Midbrain (tissue), 1 donor: ENCODE measurements around the gene TRH.
A peak's percentile ranks its signal among the peaks of the same experiment; 100 is the strongest.
"Not testable (repeated sequence)": the region's sequence is repeated elsewhere in the genome, so short reads cannot be mapped to it uniquely, and the experiment has no call there.

Experiments used
- DNase-seq: peaks from one replicate; lab custom pipeline; 2025; lab: John Stamatoyannopoulos, UW

Gene TRH

GRCh38 chr3:129965937-129966336 is 8.6 kb upstream of the TRH start:
- no peak for DNase-seq

GRCh38 chr3:129966876-129967275 is 7.6 kb upstream of the TRH start:
- no peak for DNase-seq

- DNase-seq = no peak
These were observed 6.8 kb upstream of the TRH start for GRCh38 chr3:129967761-129968160.

- no peak for DNase-seq
These were observed 3.0 kb upstream of the TRH start for GRCh38 chr3:129971351-129972052.

GRCh38 chr3:129972301-129972700 is 2.2 kb upstream of the TRH start:
- no peak for DNase-seq

GRCh38 chr3:129973853-129974563 is 512 bp upstream of the TRH start:
- no peak for DNase-seq

GRCh38 chr3:129974833-129975704 is 549 bp downstream of the TRH start:
- DNase-seq = no peak

- no peak for DNase-seq
These were observed 1.2 kb downstream of the TRH start for GRCh38 chr3:129975705-129976048.

- no peak for DNase-seq
These were observed 1.8 kb downstream of the TRH start for GRCh38 chr3:129976286-129976685.

- no peak for DNase-seq
These were observed 3.6 kb downstream of the TRH start for GRCh38 chr3:129978123-129978522.

GRCh38 chr3:129979905-129980304 is 5.4 kb downstream of the TRH start:
- DNase-seq = no peak

GRCh38 chr3:129983561-129983960 is 9.0 kb downstream of the TRH start:
- DNase-seq = no peak

GRCh38 chr3:129984125-129984524 is 9.6 kb downstream of the TRH start:
- DNase-seq = no peak

GRCh38 chr3:129985113-129985512 is 10.6 kb downstream of the TRH start:
- no peak for DNase-seq

- no peak for DNase-seq
These were observed 13.9 kb downstream of the TRH start for GRCh38 chr3:129988429-129988828.

- DNase-seq = no peak
These were observed 14.9 kb downstream of the TRH start for GRCh38 chr3:129989414-129989813.

GRCh38 chr3:129992781-129993180 is 18.3 kb downstream of the TRH start:
- no peak for DNase-seq

- DNase-seq = no peak
These were observed 20.5 kb downstream of the TRH start for GRCh38 chr3:129994883-129995559.

GRCh38 chr3:129996073-129996472 is 21.6 kb downstream of the TRH start:
- DNase-seq = no peak

- DNase-seq = not testable (repeated sequence)
These were observed 24.7 kb downstream of the TRH start for GRCh38 chr3:129999176-129999575.

- DNase-seq = peak; percentile 38
These were observed 28.4 kb downstream of the TRH start for GRCh38 chr3:130002666-130003598.
